ENCODE measurements around the gene ADGRL1.

- TF ChIP-seq, protein P1, sequence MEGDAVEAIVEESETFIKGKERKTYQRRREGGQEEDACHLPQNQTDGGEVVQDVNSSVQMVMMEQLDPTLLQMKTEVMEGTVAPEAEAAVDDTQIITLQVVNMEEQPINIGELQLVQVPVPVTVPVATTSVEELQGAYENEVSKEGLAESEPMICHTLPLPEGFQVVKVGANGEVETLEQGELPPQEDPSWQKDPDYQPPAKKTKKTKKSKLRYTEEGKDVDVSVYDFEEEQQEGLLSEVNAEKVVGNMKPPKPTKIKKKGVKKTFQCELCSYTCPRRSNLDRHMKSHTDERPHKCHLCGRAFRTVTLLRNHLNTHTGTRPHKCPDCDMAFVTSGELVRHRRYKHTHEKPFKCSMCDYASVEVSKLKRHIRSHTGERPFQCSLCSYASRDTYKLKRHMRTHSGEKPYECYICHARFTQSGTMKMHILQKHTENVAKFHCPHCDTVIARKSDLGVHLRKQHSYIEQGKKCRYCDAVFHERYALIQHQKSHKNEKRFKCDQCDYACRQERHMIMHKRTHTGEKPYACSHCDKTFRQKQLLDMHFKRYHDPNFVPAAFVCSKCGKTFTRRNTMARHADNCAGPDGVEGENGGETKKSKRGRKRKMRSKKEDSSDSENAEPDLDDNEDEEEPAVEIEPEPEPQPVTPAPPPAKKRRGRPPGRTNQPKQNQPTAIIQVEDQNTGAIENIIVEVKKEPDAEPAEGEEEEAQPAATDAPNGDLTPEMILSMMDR (conservative IDR thresholded peaks at IDR 0.05; ENCODE audit: low read length) = no peak
- TF ChIP-seq EZH2phosphoT487 (IDR thresholded peaks at IDR 0.05; ENCODE audit: borderline replicate concordance, low read depth, low read length) = no peak
Observed at GRCh38 chr19:14116918-14117578, 88.9 kb downstream of the ADGRL1 start.

All from OCI-LY7 (cell line).